Measurements from ENCODE around the gene IDH2. TPM values are rescaled to one million over a fixed set of nuclear protein-coding genes. Genes with fewer than 3 reads are reported as not detected.

Gene IDH2
- total RNA-seq, 2 experiments from 2014 or later, result 332 to 349 TPM

GRCh38 chr15:90065682-90066049, 36.6 kb downstream of the IDH2 start:
- ChIA-PET CTCF (interaction anchor here (1.2 to 1.6 kb wide), 2 partner anchors 91 to 331 kb away, joined by 3 to 5 read pairs; no protein-coding TSS in a partner anchor), POLR2A (no interaction called here)
- no peak overlapping the region for H3K4me3 Mint-ChIP-seq
- DNase-seq, result no peak
- H3K9me3 Mint-ChIP-seq, result no peaks in the 10 kb centered on the region
- no peak overlapping the region for H3K27ac Mint-ChIP-seq
- H3K4me1 Mint-ChIP-seq, result peaks cover 27% of the 10 kb centered on the region
- no peaks in the 10 kb centered on the region for H3K27me3 Mint-ChIP-seq
- peaks cover 9% of the 10 kb centered on the region for H3K36me3 Mint-ChIP-seq (ENCODE audit: low read depth)

GRCh38 chr15:90064911-90065681, 37.2 kb downstream of the IDH2 start:
- Mint-ChIP-seq H3K9me3 (no peaks in the 10 kb centered on the region), H3K27me3 (no peaks in the 10 kb centered on the region), H3K27ac (no peak overlapping the region), H3K4me1 (peaks cover 30% of the 10 kb centered on the region), H3K4me3 (no peak overlapping the region), H3K36me3 (ENCODE audit: low read depth) (peaks cover 9% of the 10 kb centered on the region)
- ChIA-PET CTCF (interaction anchor here (1.6 to 1.8 kb wide), 2 partner anchors 10 to 330 kb away, joined by 5 read pairs; no protein-coding TSS in a partner anchor), POLR2A (no interaction called here)
- no peak for DNase-seq

- DNase-seq, result no peak
- ChIA-PET CTCF (interaction anchor here (0.6 to 1.8 kb wide), 2 partner anchors 11 to 159 kb away, joined by 5 read pairs; no protein-coding TSS in a partner anchor), POLR2A (no interaction called here)
- Mint-ChIP-seq H3K27me3 (no peaks in the 10 kb centered on the region), H3K27ac (no peak overlapping the region), H3K36me3 (ENCODE audit: low read depth) (peaks cover 7% of the 10 kb centered on the region), H3K4me1 (peaks cover 43% of the 10 kb centered on the region), H3K9me3 (no peaks in the 10 kb centered on the region), H3K4me3 (no peak overlapping the region)
Observed at GRCh38 chr15:90063770-90064247, 38.5 kb downstream of the IDH2 start.

GRCh38 chr15:90062973-90063769, 39.1 kb downstream of the IDH2 start:
- ChIA-PET CTCF (interaction anchor here (0.6 to 1.8 kb wide), 2 partner anchors 12 to 159 kb away, joined by 5 read pairs; no protein-coding TSS in a partner anchor), POLR2A (no interaction called here)
- Mint-ChIP-seq H3K27ac (peak overlapping the region; percentile 46), H3K27me3 (no peaks in the 10 kb centered on the region), H3K4me3 (no peak overlapping the region), H3K36me3 (ENCODE audit: low read depth) (peaks cover 4% of the 10 kb centered on the region), H3K9me3 (no peaks in the 10 kb centered on the region), H3K4me1 (peaks cover 49% of the 10 kb centered on the region)
- no peak for DNase-seq

GRCh38 chr15:90062462-90062932, 39.8 kb downstream of the IDH2 start:
- Mint-ChIP-seq H3K9me3 (no peaks in the 10 kb centered on the region), H3K27me3 (no peaks in the 10 kb centered on the region), H3K36me3 (ENCODE audit: low read depth) (peaks cover 3% of the 10 kb centered on the region), H3K4me1 (peaks cover 53% of the 10 kb centered on the region), H3K4me3 (no peak overlapping the region), H3K27ac (peak overlapping the region; percentile 85)
- POLR2A ChIA-PET, result no interaction called here
- DNase-seq, result no peak
- CTCF ChIA-PET, result interaction anchor here (0.7 to 1.3 kb wide), 2 partner anchors 10 to 126 kb away, joined by 3 to 4 read pairs; no protein-coding TSS in a partner anchor

GRCh38 chr15:90062023-90062442, 40.2 kb downstream of the IDH2 start:
- H3K4me3 Mint-ChIP-seq, result no peak overlapping the region
- H3K4me1 Mint-ChIP-seq, result peaks cover 53% of the 10 kb centered on the region
- DNase-seq, result peak; percentile 44

GRCh38 chr15:90060797-90061196, 41.5 kb downstream of the IDH2 start:
- POLR2A ChIA-PET, result no interaction called here
- Mint-ChIP-seq H3K36me3 (ENCODE audit: low read depth) (peaks cover 5% of the 10 kb centered on the region), H3K27me3 (no peaks in the 10 kb centered on the region), H3K9me3 (no peaks in the 10 kb centered on the region), H3K4me3 (no peak overlapping the region), H3K4me1 (peaks cover 53% of the 10 kb centered on the region), H3K27ac (peak overlapping the region; percentile 51)
- CTCF ChIA-PET, result interaction anchor here (0.8 to 1.4 kb wide), 2 partner anchors 14 to 25 kb away, joined by 4 to 5 read pairs; no protein-coding TSS in a partner anchor
- no peak for DNase-seq

More at GRCh38 chr15:90062023-90062442, 40.2 kb downstream of the IDH2 start:
- Mint-ChIP-seq H3K27me3 (no peaks in the 10 kb centered on the region), H3K27ac (peak overlapping the region; percentile 85), H3K9me3 (no peaks in the 10 kb centered on the region), H3K36me3 (ENCODE audit: low read depth) (peaks cover 4% of the 10 kb centered on the region)
- POLR2A ChIA-PET, result no interaction called here
- CTCF ChIA-PET, result interaction anchor here (0.5 to 1.4 kb wide), 5 partner anchors 9 to 302 kb away, joined by 3 to 4 read pairs (median 3); no protein-coding TSS in a partner anchor

GRCh38 chr15:90059208-90059985, 42.9 kb downstream of the IDH2 start:
- H3K36me3 Mint-ChIP-seq (ENCODE audit: low read depth), result peaks cover 5% of the 10 kb centered on the region
- H3K27ac Mint-ChIP-seq, result peak overlapping the region; percentile 92
- no peak overlapping the region for H3K4me3 Mint-ChIP-seq
- H3K9me3 Mint-ChIP-seq, result no peaks in the 10 kb centered on the region
- POLR2A ChIA-PET, result no interaction called here
- CTCF ChIA-PET, result interaction anchor here (0.6 to 1.0 kb wide), 6 partner anchors 9 to 1415 kb away, joined by 3 to 7 read pairs (median 3); no protein-coding TSS in a partner anchor
- H3K27me3 Mint-ChIP-seq, result no peaks in the 10 kb centered on the region
- peak; percentile 79 for DNase-seq
- peaks cover 56% of the 10 kb centered on the region for H3K4me1 Mint-ChIP-seq

- H3K27me3 Mint-ChIP-seq, result no peaks in the 10 kb centered on the region
- DNase-seq, result no peak
- H3K4me1 Mint-ChIP-seq, result peaks cover 54% of the 10 kb centered on the region
- ChIA-PET CTCF (interaction anchor here (0.6 to 1.0 kb wide), 3 partner anchors 13 to 432 kb away, joined by 3 to 4 read pairs (median 3); no protein-coding TSS in a partner anchor), POLR2A (no interaction called here)
- H3K27ac Mint-ChIP-seq, result peak overlapping the region; percentile 92
- H3K36me3 Mint-ChIP-seq (ENCODE audit: low read depth), result peaks cover 5% of the 10 kb centered on the region
- H3K9me3 Mint-ChIP-seq, result no peaks in the 10 kb centered on the region
- no peak overlapping the region for H3K4me3 Mint-ChIP-seq
Observed at GRCh38 chr15:90058775-90059174, 43.5 kb downstream of the IDH2 start.

- Mint-ChIP-seq H3K9me3 (no peaks in the 10 kb centered on the region), H3K4me3 (no peak overlapping the region), H3K4me1 (peaks cover 52% of the 10 kb centered on the region), H3K36me3 (ENCODE audit: low read depth) (peaks cover 5% of the 10 kb centered on the region), H3K27me3 (no peaks in the 10 kb centered on the region), H3K27ac (peak overlapping the region; percentile 92)
- ChIA-PET POLR2A (no interaction called here), CTCF (no interaction called here)
- no peak for DNase-seq
Observed at GRCh38 chr15:90058308-90058707, 44.0 kb downstream of the IDH2 start.

GRCh38 chr15:90056529-90056928, 45.7 kb downstream of the IDH2 start:
- Mint-ChIP-seq H3K27ac (no peak overlapping the region), H3K9me3 (no peaks in the 10 kb centered on the region), H3K4me1 (peaks cover 40% of the 10 kb centered on the region), H3K36me3 (ENCODE audit: low read depth) (peaks cover 5% of the 10 kb centered on the region), H3K27me3 (no peaks in the 10 kb centered on the region), H3K4me3 (no peak overlapping the region)
- ChIA-PET POLR2A (no interaction called here), CTCF (interaction anchor here (1.2 to 2.0 kb wide), 2 partner anchors 10 to 12 kb away, joined by 3 to 10 read pairs; no protein-coding TSS in a partner anchor)
- DNase-seq, result no peak

- POLR2A ChIA-PET, result no interaction called here
- Mint-ChIP-seq H3K4me1 (peaks cover 34% of the 10 kb centered on the region), H3K4me3 (no peak overlapping the region), H3K27me3 (no peaks in the 10 kb centered on the region), H3K27ac (no peak overlapping the region), H3K36me3 (ENCODE audit: low read depth) (peaks cover 3% of the 10 kb centered on the region), H3K9me3 (no peaks in the 10 kb centered on the region)
- no peak for DNase-seq
- CTCF ChIA-PET, result interaction anchor here (0.6 to 1.5 kb wide), 3 partner anchors 10 to 67 kb away, joined by 3 to 5 read pairs (median 4); no protein-coding TSS in a partner anchor
Observed at GRCh38 chr15:90055182-90055581, 47.1 kb downstream of the IDH2 start.

All from activated CD4-positive, alpha-beta T cell treated with anti-CD3 and anti-CD28 coated beads, Interleukin-2, amount 10 ng/mL, durations not matched to agents 7 days and 5 days (primary cell).